PC-9 (cell line): Measurements from ENCODE around the gene IL17C.

Experiments
- EZH2 ChIP-seq: fragments of 200-600 bp; sonication (generic); IDR thresholded peaks from 2 replicates; pipeline ENCODE4 v1.8.0; 2017; ENCODE audit warnings: antibody characterized with exemption, low read depth
- TF ChIP-seq, protein P1 (sequence below): fragments of 200-600 bp; sonication (generic); conservative IDR thresholded peaks from 2 replicates; pipeline ENCODE4 v1.6.1; 2017; ENCODE audit warnings: mixed run types, antibody characterized with exemption, mild to moderate bottlenecking, moderate library complexity

- TF ChIP-seq, protein P1, sequence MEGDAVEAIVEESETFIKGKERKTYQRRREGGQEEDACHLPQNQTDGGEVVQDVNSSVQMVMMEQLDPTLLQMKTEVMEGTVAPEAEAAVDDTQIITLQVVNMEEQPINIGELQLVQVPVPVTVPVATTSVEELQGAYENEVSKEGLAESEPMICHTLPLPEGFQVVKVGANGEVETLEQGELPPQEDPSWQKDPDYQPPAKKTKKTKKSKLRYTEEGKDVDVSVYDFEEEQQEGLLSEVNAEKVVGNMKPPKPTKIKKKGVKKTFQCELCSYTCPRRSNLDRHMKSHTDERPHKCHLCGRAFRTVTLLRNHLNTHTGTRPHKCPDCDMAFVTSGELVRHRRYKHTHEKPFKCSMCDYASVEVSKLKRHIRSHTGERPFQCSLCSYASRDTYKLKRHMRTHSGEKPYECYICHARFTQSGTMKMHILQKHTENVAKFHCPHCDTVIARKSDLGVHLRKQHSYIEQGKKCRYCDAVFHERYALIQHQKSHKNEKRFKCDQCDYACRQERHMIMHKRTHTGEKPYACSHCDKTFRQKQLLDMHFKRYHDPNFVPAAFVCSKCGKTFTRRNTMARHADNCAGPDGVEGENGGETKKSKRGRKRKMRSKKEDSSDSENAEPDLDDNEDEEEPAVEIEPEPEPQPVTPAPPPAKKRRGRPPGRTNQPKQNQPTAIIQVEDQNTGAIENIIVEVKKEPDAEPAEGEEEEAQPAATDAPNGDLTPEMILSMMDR, result no peak
- TF ChIP-seq EZH2, result no peak
Measured at GRCh38 chr16:88649195-88649923, 11.0 kb downstream of the IL17C start.
